Measurements from ENCODE around the gene TBL1X. TPM values are rescaled to one million over a fixed set of nuclear protein-coding genes. Genes with fewer than 3 reads are reported as not detected.

TBL1X gene
- total and polyA plus RNA-seq, 2 donors (not counting 3 experiments of a cell fraction or from before 2014, with no cell fraction given) = 8.7 to 25.3 TPM

GRCh38 chrX:9443327-9443726 lies 21.5 kb upstream of the TBL1X start:
- no peaks in the 10 kb centered on the region for H4K20me1 ChIP-seq (replicated peaks; ENCODE audit: control insufficient read depth, extremely low read depth, insufficient read depth, low read length)
- TF ChIP-seq MYC (IDR thresholded peaks at IDR 0.05; ENCODE audit: low read depth, low read length) (no peak), FOS (IDR thresholded peaks at IDR 0.05; ENCODE audit: borderline replicate concordance, insufficient read depth, low read length) (no peak), POLR2AphosphoS5 (IDR thresholded peaks at IDR 0.05; ENCODE audit: insufficient read depth, low read depth, low read length) (no peak), MAX (IDR thresholded peaks at IDR 0.05; ENCODE audit: insufficient read depth, insufficient read length) (no peak), EZH2 (IDR thresholded peaks at IDR 0.05; ENCODE audit: borderline replicate concordance, low read depth, low read length, severe bottlenecking) (no peak), GATA2 (IDR thresholded peaks at IDR 0.05; ENCODE audit: insufficient read depth, insufficient read length, low read depth, low read length) (no peak), POLR2A (IDR thresholded peaks at IDR 0.05; ENCODE audit: low read depth, low read length) (no peak), JUN (IDR thresholded peaks at IDR 0.05; ENCODE audit: borderline replicate concordance, insufficient read depth, insufficient read length, low read depth) (no peak)
- TF ChIP-seq, protein P1, sequence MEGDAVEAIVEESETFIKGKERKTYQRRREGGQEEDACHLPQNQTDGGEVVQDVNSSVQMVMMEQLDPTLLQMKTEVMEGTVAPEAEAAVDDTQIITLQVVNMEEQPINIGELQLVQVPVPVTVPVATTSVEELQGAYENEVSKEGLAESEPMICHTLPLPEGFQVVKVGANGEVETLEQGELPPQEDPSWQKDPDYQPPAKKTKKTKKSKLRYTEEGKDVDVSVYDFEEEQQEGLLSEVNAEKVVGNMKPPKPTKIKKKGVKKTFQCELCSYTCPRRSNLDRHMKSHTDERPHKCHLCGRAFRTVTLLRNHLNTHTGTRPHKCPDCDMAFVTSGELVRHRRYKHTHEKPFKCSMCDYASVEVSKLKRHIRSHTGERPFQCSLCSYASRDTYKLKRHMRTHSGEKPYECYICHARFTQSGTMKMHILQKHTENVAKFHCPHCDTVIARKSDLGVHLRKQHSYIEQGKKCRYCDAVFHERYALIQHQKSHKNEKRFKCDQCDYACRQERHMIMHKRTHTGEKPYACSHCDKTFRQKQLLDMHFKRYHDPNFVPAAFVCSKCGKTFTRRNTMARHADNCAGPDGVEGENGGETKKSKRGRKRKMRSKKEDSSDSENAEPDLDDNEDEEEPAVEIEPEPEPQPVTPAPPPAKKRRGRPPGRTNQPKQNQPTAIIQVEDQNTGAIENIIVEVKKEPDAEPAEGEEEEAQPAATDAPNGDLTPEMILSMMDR (IDR thresholded peaks at IDR 0.05; ENCODE audit: extremely low read depth in 1 of 2, insufficient read depth in 1 of 2, low read depth in 1 of 2, low read length in 2 of 2) = no peak
- H3K79me2 ChIP-seq (ENCODE audit: control insufficient read depth, insufficient read depth, low read length) = no peaks in the 10 kb centered on the region
- no peak overlapping the region for H2AFZ ChIP-seq (ENCODE audit: low read depth, low read length)
- no peak for FAIRE-seq
- H3K36me3 ChIP-seq (ENCODE audit: control insufficient read depth in 2 of 2, extremely low read depth in 1 of 2, insufficient read depth in 2 of 2, low read length in 2 of 2) = no peaks in the 10 kb centered on the region
- H3K9me3 ChIP-seq (replicated peaks; ENCODE audit: control insufficient read depth, insufficient read depth, low read length) = no peaks in the 10 kb centered on the region
- H3K9ac ChIP-seq (replicated peaks; ENCODE audit: extremely low read depth, insufficient read depth, low read length) = no peak overlapping the region
- no TSS peak for BruUV-seq (replicated peaks)
- H3K4me1 ChIP-seq (ENCODE audit: control insufficient read depth, extremely low read depth, insufficient read depth, low read length) = no peaks in the 10 kb centered on the region
- no peak for DNase-seq (ENCODE audit: low read depth, low spot score)
- intact Hi-C loops (cut with micrococcal nuclease) (no loop called here), dilution Hi-C loops (cut with MboI; ENCODE audit: extremely low pct_ligation_motif_present, low sequenced_read_pairs) (no loop called here)
- CTCF ChIA-PET = no interaction called here
- H3K9me1 ChIP-seq (replicated peaks; ENCODE audit: control insufficient read depth, extremely low read depth, insufficient read depth, low read length) = no peaks in the 10 kb centered on the region
- no peaks in the 10 kb centered on the region for H3K27me3 ChIP-seq (ENCODE audit: control insufficient read depth in 2 of 2, insufficient read depth in 2 of 2, low read length in 2 of 2)
- H3K27ac ChIP-seq (ENCODE audit: insufficient read depth, low read depth, low read length) = no peak overlapping the region
- no peak overlapping the region for H3K4me3 ChIP-seq (replicated peaks in 1 of 3; ENCODE audit: insufficient read depth in 1 of 3, low read depth in 1 of 3, low read length in 3 of 3)
- no peak overlapping the region for H3K4me2 ChIP-seq (ENCODE audit: insufficient read depth, low read length)
- POLR2A ChIA-PET = no interaction called here

Data from endothelial cell of umbilical vein (primary cell).